SK-N-MC (cell line): ENCODE data around the gene HPS1.

ENCODE experiments used
- EZH2 ChIP-seq: fragments of 200-600 bp; sonication (generic); IDR thresholded peaks from one replicate; pipeline ENCODE4 v1.6.1; 2017; ENCODE audit warnings: antibody characterized with exemption
- FOXP2 ChIP-seq: optimal IDR thresholded peaks from 2 replicates; pipeline ENCODE3; 2011; ENCODE audit warnings: mild to moderate bottlenecking, moderate library complexity; ENCODE audit not compliant: insufficient read depth; ENCODE audit errors: extremely low read length, control extremely low read depth
- POLR2AphosphoS5 ChIP-seq: IDR thresholded peaks from 2 replicates; pipeline ENCODE4 v1.6.1; 2012; ENCODE audit warnings: mild to moderate bottlenecking, low read depth, low read length, borderline replicate concordance

- TF ChIP-seq EZH2 = no peak
- no peak for TF ChIP-seq FOXP2
- no peak for TF ChIP-seq POLR2AphosphoS5
Observed at GRCh38 chr10:98411166-98411565, 35.6 kb downstream of the HPS1 start.
